VCaP (cell line): ENCODE measurements around the gene CYP2C18.
"Not testable (repeated sequence)": the region's sequence is repeated elsewhere in the genome, so short reads cannot be mapped to it uniquely, and the experiment has no call there.

ENCODE experiments used
- H3K27ac ChIP-seq: fragments of 450-650 bp; 2 replicates; pipeline ENCODE4 v1.5.1; 2017
- TF ChIP-seq, protein P1 (sequence below): fragments of 450-650 bp; conservative IDR thresholded peaks from 2 replicates; pipeline ENCODE4 v1.5.1; 2017; ENCODE audit warnings: mild to moderate bottlenecking, moderate library complexity

The CYP2C18 gene

GRCh38 chr10:94683214-94684054 lies at the start of gene CYP2C18:
Gene CYP2C18, plus strand, starts transcription at chr10:94683729. Its CDS starts 91 bp downstream, at chr10:94683820.
- no peak within 1 kb of the TSS for H3K27ac ChIP-seq
- TF ChIP-seq, protein P1, sequence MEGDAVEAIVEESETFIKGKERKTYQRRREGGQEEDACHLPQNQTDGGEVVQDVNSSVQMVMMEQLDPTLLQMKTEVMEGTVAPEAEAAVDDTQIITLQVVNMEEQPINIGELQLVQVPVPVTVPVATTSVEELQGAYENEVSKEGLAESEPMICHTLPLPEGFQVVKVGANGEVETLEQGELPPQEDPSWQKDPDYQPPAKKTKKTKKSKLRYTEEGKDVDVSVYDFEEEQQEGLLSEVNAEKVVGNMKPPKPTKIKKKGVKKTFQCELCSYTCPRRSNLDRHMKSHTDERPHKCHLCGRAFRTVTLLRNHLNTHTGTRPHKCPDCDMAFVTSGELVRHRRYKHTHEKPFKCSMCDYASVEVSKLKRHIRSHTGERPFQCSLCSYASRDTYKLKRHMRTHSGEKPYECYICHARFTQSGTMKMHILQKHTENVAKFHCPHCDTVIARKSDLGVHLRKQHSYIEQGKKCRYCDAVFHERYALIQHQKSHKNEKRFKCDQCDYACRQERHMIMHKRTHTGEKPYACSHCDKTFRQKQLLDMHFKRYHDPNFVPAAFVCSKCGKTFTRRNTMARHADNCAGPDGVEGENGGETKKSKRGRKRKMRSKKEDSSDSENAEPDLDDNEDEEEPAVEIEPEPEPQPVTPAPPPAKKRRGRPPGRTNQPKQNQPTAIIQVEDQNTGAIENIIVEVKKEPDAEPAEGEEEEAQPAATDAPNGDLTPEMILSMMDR = no peak

GRCh38 chr10:94638097-94638496 lies 45.4 kb upstream of the CYP2C18 start:
- H3K27ac ChIP-seq = not testable (repeated sequence)

GRCh38 chr10:94639902-94640301 lies 43.6 kb upstream of the CYP2C18 start:
- TF ChIP-seq, protein P1 = no peak
- no peak overlapping the region for H3K27ac ChIP-seq

- H3K27ac ChIP-seq = no peak overlapping the region
- TF ChIP-seq, protein P1 = no peak
Measured at GRCh38 chr10:94640562-94640961, 43.0 kb upstream of the CYP2C18 start.

- TF ChIP-seq, protein P1 = no peak
Measured at GRCh38 chr10:94641480-94641879, 42.0 kb upstream of the CYP2C18 start.

DNA sequence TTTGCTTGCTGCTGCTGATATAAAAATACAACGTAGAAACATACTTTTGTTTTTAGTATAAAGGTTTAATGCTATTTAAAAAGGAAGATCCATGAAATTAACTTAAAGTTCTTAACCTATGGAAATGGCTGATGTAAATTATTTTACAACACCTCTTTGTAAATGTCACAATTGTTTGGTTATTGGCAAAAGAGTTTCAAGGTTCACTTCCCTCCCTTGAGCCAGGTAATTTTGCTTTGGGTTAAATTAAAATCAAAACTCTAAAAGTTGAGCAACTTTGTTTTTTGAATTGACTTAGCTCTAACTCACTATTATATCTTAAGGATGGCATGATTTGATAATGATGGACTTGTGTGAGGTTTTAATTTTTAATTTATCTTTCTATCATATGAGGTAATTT lies 39.2 kb upstream of the CYP2C18 start:
- H3K27ac ChIP-seq = no peak overlapping the region
- TF ChIP-seq, protein P1 = no peak

More at GRCh38 chr10:94641480-94641879, 42.0 kb upstream of the CYP2C18 start:
- no peak overlapping the region for H3K27ac ChIP-seq

- TF ChIP-seq, protein P1 = no peak
- no peak overlapping the region for H3K27ac ChIP-seq
Measured at GRCh38 chr10:94645285-94645684, 38.2 kb upstream of the CYP2C18 start.

DNA sequence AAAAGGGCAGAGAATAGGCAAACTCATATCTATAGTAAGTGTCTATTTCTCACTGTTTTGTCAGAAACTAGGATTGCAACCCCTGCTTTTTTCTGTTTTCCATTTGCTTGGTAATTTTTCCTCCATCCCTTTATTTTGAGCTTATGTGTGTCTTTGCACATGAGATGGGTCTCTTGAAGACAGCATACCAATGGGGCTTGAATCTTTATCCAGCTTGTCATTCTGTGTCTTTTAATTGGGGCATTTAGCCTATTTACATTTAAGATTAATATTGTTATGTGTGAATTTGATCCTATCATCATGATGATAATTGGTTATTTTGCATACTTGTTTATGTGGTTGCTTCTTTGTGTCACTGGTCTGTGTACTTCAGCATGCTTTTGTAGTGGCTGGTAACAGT lies 28.3 kb upstream of the CYP2C18 start:
- not testable (repeated sequence) for H3K27ac ChIP-seq

- not testable (repeated sequence) for H3K27ac ChIP-seq
Measured at GRCh38 chr10:94663061-94663460, 20.5 kb upstream of the CYP2C18 start.
